HepG2 (cell line): Measurements from ENCODE around the gene CAPZB. TPM values are rescaled to one million over a fixed set of nuclear protein-coding genes. Genes with fewer than 3 reads are reported as not detected.

Experiments used
- BRF2 ChIP-seq: sonication (generic); formaldehyde crosslinking; IDR thresholded peaks from 2 replicates; pipeline ENCODE4 v1.8.1; 2022; ENCODE audit warnings: mild to moderate bottlenecking, missing genetic modification reagents
- GLI4 ChIP-seq: sonication (generic); formaldehyde crosslinking; IDR thresholded peaks from 2 replicates; pipeline ENCODE4 v1.5.1; 2020; ENCODE audit warnings: missing genetic modification reagents, mild to moderate bottlenecking, moderate library complexity, borderline replicate concordance
- HCFC1 ChIP-seq: fragments of 150-350 bp; IDR thresholded peaks from 2 replicates; pipeline ENCODE4 v1.6.1; 2014; ENCODE audit warnings: low read depth, low read length
- HHEX ChIP-seq: IDR thresholded peaks from 2 replicates; pipeline ENCODE4 v1.6.1; 2016; ENCODE audit warnings: control low read depth
- HMG20B ChIP-seq: conservative IDR thresholded peaks from 2 replicates; pipeline ENCODE4 v1.6.1; 2016; ENCODE audit warnings: missing genetic modification reagents, missing compliant biosample characterization
- KLF16 ChIP-seq, 2 experiments: sonication (generic) in 1 of 2; formaldehyde crosslinking in 1 of 2; IDR thresholded peaks; 2 replicates each; pipeline versions ENCODE4 v1.6.1 to v1.8.0; 2016 to 2023; ENCODE audit warnings: missing genetic modification reagents in 2 of 2, missing compliant biosample characterization in 1 of 2
- LRRFIP1 ChIP-seq: sonication (generic); formaldehyde crosslinking; conservative IDR thresholded peaks from 2 replicates; pipeline ENCODE4 v1.4.0; 2020; ENCODE audit warnings: missing genetic modification reagents
- MAF1 ChIP-seq: sonication (generic); formaldehyde crosslinking; IDR thresholded peaks from 2 replicates; pipeline ENCODE4 v1.5.0; 2020; ENCODE audit warnings: missing genetic modification reagents, borderline replicate concordance
- NFE2 ChIP-seq: sonication (generic); formaldehyde crosslinking; IDR thresholded peaks from 2 replicates; pipeline ENCODE4 v1.4.0; 2020; ENCODE audit warnings: missing genetic modification reagents
- SMAD3 ChIP-seq: sonication (generic); formaldehyde crosslinking; IDR thresholded peaks from 2 replicates; pipeline ENCODE4 v1.4.0; 2020; ENCODE audit warnings: missing genetic modification reagents
- SOX6 ChIP-seq, 2 experiments: fragments of 450-650 bp in 1 of 2; sonication (generic) in 1 of 2; formaldehyde crosslinking in 1 of 2; IDR thresholded peaks; 2 replicates each; pipeline versions ENCODE4 v1.4.0 to v1.6.1; 2017 to 2020; ENCODE audit warnings: antibody characterized with exemption in 1 of 2, mild to moderate bottlenecking in 1 of 2, missing genetic modification reagents in 1 of 2
- TBL1XR1 ChIP-seq: fragments of 150-350 bp; IDR thresholded peaks from 2 replicates; pipeline ENCODE4 v1.6.1; 2014; ENCODE audit warnings: borderline replicate concordance, low read length; ENCODE audit not compliant: partially characterized antibody
- THAP11 ChIP-seq: IDR thresholded peaks from 2 replicates; pipeline ENCODE4 v1.6.1; 2016; ENCODE audit warnings: missing biosample characterization, missing genetic modification reagents
- ZBTB46 ChIP-seq: sonication (generic); formaldehyde crosslinking; IDR thresholded peaks from 2 replicates; pipeline ENCODE4 v1.4.0; 2020; ENCODE audit warnings: mild to moderate bottlenecking, missing genetic modification reagents, borderline replicate concordance
- ZFP62 ChIP-seq: sonication (generic); formaldehyde crosslinking; IDR thresholded peaks from 2 replicates; pipeline ENCODE4 v1.4.0; 2020; ENCODE audit warnings: missing genetic modification reagents
- ZFX ChIP-seq: sonication (generic); formaldehyde crosslinking; IDR thresholded peaks from 2 replicates; pipeline ENCODE4 v1.4.0; 2020; ENCODE audit warnings: mild to moderate bottlenecking, low read depth, missing genetic modification reagents, moderate library complexity
- ZNF121 ChIP-seq: sonication (generic); formaldehyde crosslinking; IDR thresholded peaks from 2 replicates; pipeline ENCODE4 v1.5.0; 2020; ENCODE audit warnings: mild to moderate bottlenecking, missing genetic modification reagents
- ZNF256 ChIP-seq: sonication (generic); formaldehyde crosslinking; conservative IDR thresholded peaks from 2 replicates; pipeline ENCODE4 v1.4.0; 2020; ENCODE audit warnings: missing genetic modification reagents
- ZNF263 ChIP-seq: sonication (generic); formaldehyde crosslinking; IDR thresholded peaks from 2 replicates; pipeline ENCODE4 v1.4.0; 2020; ENCODE audit warnings: missing genetic modification reagents
- ZNF431 ChIP-seq: sonication (generic); formaldehyde crosslinking; IDR thresholded peaks from 2 replicates; pipeline ENCODE4 v1.9.0; 2022; ENCODE audit warnings: missing genetic modification reagents, low read depth, mild to moderate bottlenecking, borderline replicate concordance
- ZNF605 ChIP-seq: sonication (generic); formaldehyde crosslinking; IDR thresholded peaks from 2 replicates; pipeline ENCODE4 v1.8.0; 2022; ENCODE audit warnings: mild to moderate bottlenecking, missing genetic modification reagents
- ZSCAN9 ChIP-seq: IDR thresholded peaks from 2 replicates; pipeline ENCODE4 v1.6.1; 2016; ENCODE audit warnings: borderline replicate concordance
- ZXDC ChIP-seq: sonication (generic); formaldehyde crosslinking; IDR thresholded peaks from 2 replicates; pipeline ENCODE4 v1.5.0; 2020; ENCODE audit warnings: mild to moderate bottlenecking, missing genetic modification reagents
- polyA plus RNA-seq, 8 experiments: library from polyadenylated mRNA; depleted of rRNA in 3 of 8; stranded (reverse) in 7 of 8; unstranded in 1 of 8; fragments of >200 nt; fragmentation: Illumina TruSeq in 4 of 8; extraction: Trizol in 4 of 8; gene quantifications; 2 replicates each; pipeline versions ENCODE4 v1.2.1 to v1.2.3, GENCODE V29; 2011 to 2016; ENCODE audit warnings: low read depth in 4 of 8, missing spikeins in 1 of 8, mixed read lengths in 1 of 8; ENCODE audit not compliant: insufficient read depth in 1 of 8
- total RNA-seq, 5 experiments: library from RNA; depleted of rRNA; stranded (reverse); fragments of >200 nt; fragmentation: Illumina TruSeq; extraction: Trizol; gene quantifications; 2 replicates each; pipeline ENCODE4 v1.2.3, GENCODE V29; 2016; ENCODE audit warnings: low read depth in 1 of 5

The CAPZB gene
- total and polyA plus RNA-seq, 2 of the 13 experiments (the other 11 are each of a cell fraction or from before 2014, with no cell fraction given): 58.9 to 76.9 TPM

- TF ChIP-seq ZSCAN9 (no peak), ZNF431 (CRISPR knock-in tag) (no peak), MAF1 (no peak), SMAD3 (no peak), HMG20B (CRISPR knock-in tag) (no peak; the same call in 1 of the 2 replicates), ZNF263 (CRISPR knock-in tag) (no peak), ZFP62 (CRISPR knock-in tag) (no peak), ZFX (CRISPR knock-in tag) (peak; percentile 57), ZNF605 (CRISPR knock-in tag) (no peak), ZNF256 (CRISPR knock-in tag) (no peak), ZBTB46 (CRISPR knock-in tag) (no peak), HCFC1 (no peak), KLF16 (CRISPR knock-in tag; IDR thresholded peaks at IDR 0.05) (peak in 1 of 2 experiments; percentile 34; a peak in 1 of 4 replicates), HHEX (CRISPR knock-in tag) (no peak), ZNF121 (CRISPR knock-in tag) (no peak), BRF2 (no peak), LRRFIP1 (CRISPR knock-in tag) (no peak), SOX6 (IDR thresholded peaks at IDR 0.05) (no peak), SOX6 (CRISPR knock-in tag; IDR thresholded peaks at IDR 0.05) (peak; percentile 32; the same call in 1 of the 2 replicates), ZXDC (CRISPR knock-in tag) (no peak), NFE2 (no peak), TBL1XR1 (no peak), GLI4 (no peak), THAP11 (peak; percentile 41; the same call in 1 of the 2 replicates)
These were observed 59.6 kb downstream of the CAPZB start (continued) for GRCh38 chr1:19425646-19426239.
